Stromal cell of bone marrow (primary cell): ENCODE data around the gene CHD2.
"Not testable (repeated sequence)": the region's sequence is repeated elsewhere in the genome, so short reads cannot be mapped to it uniquely, and the experiment has no call there.

Source experiments
- DNase-seq: peaks from one replicate; pipeline ENCODE4 v3.0.0-alpha.2; 2012; ENCODE audit warnings: low read depth

Gene CHD2

GRCh38 chr15:93035953-93036810 is 136.1 kb downstream of the CHD2 start:
- no peak for DNase-seq

GRCh38 chr15:93036951-93037819 is 137.1 kb downstream of the CHD2 start:
- peak; percentile 38 for DNase-seq

- DNase-seq: no peak
These were observed 137.9 kb downstream of the CHD2 start for GRCh38 chr15:93037820-93038705.

DNA sequence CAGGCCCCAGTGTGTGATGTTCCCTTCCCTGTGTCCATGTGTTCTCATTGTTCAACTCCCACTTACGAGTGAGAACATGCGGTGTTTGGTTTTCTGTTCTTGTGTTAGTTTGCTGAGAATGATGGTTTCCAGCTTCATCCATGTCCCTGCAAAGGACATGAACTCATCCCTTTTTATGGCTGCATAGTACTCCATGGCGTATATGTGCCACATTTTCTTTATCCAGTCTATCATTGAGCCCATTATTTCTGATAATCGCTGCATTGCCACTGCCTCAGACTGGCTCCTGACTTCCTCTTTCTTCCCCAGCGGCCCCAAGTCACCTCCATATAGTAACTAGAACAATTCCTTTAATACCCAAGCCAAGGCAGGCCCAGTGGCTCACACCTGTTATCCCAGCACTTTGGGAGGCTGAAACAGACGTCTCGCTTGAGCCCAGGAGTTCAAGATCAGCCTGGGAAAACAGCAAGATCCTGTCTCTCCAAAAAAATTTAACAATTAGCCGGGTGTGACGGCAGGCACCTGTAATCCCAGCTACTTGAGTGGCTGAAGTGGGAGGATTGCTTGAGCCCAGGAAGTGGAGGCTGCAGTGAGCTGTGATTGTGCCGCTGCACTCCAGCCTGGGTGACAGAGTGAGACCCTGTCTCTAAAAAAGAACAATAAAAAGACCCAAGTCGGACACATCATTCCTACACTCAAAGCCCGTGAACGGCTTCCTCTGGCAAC is 139.6 kb downstream of the CHD2 start:
- DNase-seq: not testable (repeated sequence)

GRCh38 chr15:93040288-93041158 is 140.4 kb downstream of the CHD2 start:
- DNase-seq: no peak

DNA sequence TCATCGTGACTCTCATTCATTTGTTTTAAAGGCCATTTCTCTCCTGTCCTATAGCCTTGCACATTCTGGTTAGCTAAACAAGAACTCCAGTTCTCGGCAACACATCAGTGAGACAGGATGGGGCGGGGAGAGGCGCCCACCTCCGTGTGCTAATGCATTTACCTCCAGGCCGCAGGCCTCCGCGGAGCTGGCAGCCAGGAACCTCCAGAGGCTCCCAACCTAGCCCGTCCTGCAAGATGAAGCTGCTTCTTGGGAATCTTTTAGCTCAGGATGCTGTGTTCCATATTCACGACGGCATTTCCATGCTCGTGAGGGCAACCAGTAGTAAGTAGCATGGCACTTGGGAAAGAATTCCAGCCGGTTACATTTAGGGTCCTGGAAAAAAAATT is 141.0 kb downstream of the CHD2 start:
- DNase-seq: no peak

DNA sequence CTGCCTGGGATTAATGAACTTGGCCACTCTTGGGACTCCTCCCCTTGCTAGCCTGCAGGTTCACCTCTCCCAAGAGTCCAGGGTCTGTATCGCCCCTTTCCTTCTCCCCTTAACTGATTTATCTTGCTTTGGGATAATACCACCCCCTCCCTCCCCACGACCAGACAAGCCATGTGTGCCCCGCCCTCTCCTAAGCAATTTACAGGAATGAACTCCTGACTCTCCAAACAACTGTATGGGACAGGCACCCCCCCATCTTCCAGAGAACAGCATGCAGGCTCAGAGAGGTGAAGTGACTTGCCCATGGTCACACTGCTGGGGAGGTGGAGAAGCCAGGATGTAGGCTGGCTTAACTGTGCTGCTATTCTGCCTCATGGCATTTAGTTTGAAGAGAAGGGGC is 142.1 kb downstream of the CHD2 start:
- DNase-seq: no peak

- DNase-seq: no peak
These were observed 142.7 kb downstream of the CHD2 start for GRCh38 chr15:93042691-93043378.

GRCh38 chr15:93043621-93044300 is 143.6 kb downstream of the CHD2 start:
- DNase-seq: no peak

DNA sequence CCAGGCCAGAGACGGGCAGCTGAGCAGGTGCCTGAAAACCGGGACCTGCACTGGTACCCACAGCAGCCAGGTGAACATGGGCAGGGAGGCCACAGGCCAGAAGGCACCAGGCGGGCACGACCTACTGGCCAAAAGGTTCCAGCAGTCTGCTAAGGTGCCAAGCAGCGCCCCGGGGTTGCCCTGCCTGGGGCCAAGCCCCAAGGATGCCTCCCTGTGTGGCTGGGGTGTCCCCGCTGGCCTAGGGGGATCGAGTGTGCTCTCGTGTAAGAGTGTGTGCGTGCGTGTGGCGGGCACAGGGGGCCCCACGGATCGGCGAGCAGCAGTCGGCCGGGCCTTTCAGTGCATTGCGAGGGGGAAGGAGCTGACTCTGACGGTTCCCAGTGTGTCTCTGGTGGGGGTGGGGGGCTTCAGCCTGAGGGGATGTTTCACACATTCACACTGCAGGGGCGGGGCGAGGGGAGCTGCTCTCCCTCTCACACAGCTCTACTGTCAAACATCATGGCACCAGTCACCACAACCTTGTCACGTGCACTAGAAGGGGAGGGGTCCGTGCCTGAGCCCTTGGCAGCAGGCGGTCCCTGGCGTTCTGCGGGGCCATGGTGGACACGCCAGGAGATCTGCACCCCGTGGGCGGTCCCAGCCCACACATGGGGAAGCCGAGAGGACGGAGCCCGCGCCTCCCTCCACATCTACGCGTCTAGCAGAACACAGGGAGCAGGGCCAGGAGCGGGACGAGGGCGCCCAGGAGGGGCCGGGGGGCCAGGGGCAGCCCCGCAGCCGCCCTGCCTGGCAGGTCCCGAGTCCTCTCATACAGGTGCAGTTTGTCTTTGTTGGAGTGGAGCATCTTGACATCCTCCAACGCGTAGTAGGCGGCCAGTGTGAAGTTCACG is 144.4 kb downstream of the CHD2 start:
- no peak for DNase-seq

GRCh38 chr15:93045191-93045785 is 145.2 kb downstream of the CHD2 start:
- DNase-seq: no peak

- DNase-seq: no peak
These were observed 146.0 kb downstream of the CHD2 start for GRCh38 chr15:93046120-93046519.

GRCh38 chr15:93046721-93047120 is 146.6 kb downstream of the CHD2 start:
- no peak for DNase-seq

- no peak for DNase-seq
These were observed 147.7 kb downstream of the CHD2 start for GRCh38 chr15:93047621-93048425.

- DNase-seq: no peak
These were observed 148.2 kb downstream of the CHD2 start for GRCh38 chr15:93048426-93048721.

GRCh38 chr15:93048759-93049161 is 148.6 kb downstream of the CHD2 start:
- DNase-seq: no peak

DNA sequence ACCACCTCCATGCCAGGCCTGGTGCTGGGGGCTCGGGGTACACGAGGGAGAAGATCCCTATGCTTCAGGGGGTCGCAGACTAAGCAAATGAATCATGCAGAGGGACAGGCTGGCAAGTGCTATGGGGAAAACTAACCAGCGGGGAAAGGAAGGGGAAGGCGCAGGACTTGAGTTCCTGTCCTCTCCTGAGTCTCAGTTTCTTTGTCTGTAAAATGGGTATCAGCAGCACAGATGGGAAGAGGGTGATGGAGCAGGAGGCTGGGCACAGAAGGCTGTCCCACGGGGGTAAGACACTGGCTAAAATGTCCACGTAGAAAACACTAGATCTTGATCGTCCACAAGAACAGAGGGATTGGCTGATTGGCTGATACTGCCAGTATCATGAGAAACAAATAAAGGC is 149.1 kb downstream of the CHD2 start:
- DNase-seq: no peak
